ENCODE measurements around the gene CARMIL3.
"Not testable (repeated sequence)": the region's sequence is repeated elsewhere in the genome, so short reads cannot be mapped to it uniquely, and the experiment has no call there.

- TF ChIP-seq CTCF (IDR thresholded peaks at IDR 0.05; ENCODE audit: insufficient read depth, low read length); POLR2AphosphoS5 (IDR thresholded peaks at IDR 0.05; ENCODE audit: low read depth); GABPA (IDR thresholded peaks at IDR 0.05; ENCODE audit: low read depth): not testable (repeated sequence)
Measured at GRCh38 chr14:24019944-24020343, 31.9 kb upstream of the CARMIL3 start.
